Left ventricle myocardium inferior (tissue), 1 donor: ENCODE measurements around the gene MCUB. TPM values are rescaled to one million over a fixed set of nuclear protein-coding genes. Genes with fewer than 3 reads are reported as not detected.

Source experiments
- DNase-seq: peaks from one replicate; pipeline ENCODE4 v3.0.0-alpha.2; 2020
- H3K27ac ChIP-seq: fragments of 200-600 bp; replicated peaks from 2 replicates; pipeline ENCODE4 v1.8.0; 2021
- H3K27me3 ChIP-seq: fragments of 200-600 bp; 2 replicates; pipeline ENCODE4 v1.8.0; 2021; ENCODE audit warnings: low read depth
- H3K36me3 ChIP-seq: fragments of 200-600 bp; 2 replicates; pipeline ENCODE4 v1.8.0; 2021
- H3K4me1 ChIP-seq: fragments of 200-600 bp; 2 replicates; pipeline ENCODE4 v1.8.0; 2021
- H3K4me3 ChIP-seq: fragments of 200-600 bp; 2 replicates; pipeline ENCODE4 v1.8.0; 2021; ENCODE audit warnings: mild to moderate bottlenecking, moderate library complexity
- H3K9me3 ChIP-seq: fragments of 200-600 bp; replicated peaks from 2 replicates; pipeline ENCODE4 v1.8.0; 2021
- intact Hi-C: fragments of 100-400 bp; cut with micrococcal nuclease; formaldehyde crosslinking; loops from one replicate; pipeline ENCODE4 v1.11.0; 2022
- total RNA-seq: library from RNA; stranded (reverse); fragmentation: NEBNext Ultra II Directional; extraction: Animal tissue kit (Norgen Biotek cat#: 25700); gene quantifications from one replicate; pipeline ENCODE4 v1.2.1, GENCODE V29; 2021
- TF ChIP-seq, protein P1 (sequence below): fragments of 200-600 bp; IDR thresholded peaks from 2 replicates; pipeline ENCODE4 v1.8.0; 2021; ENCODE audit warnings: antibody characterized with exemption, mild to moderate bottlenecking, borderline replicate concordance
- donor health status: DM: no; HTN: yes; CAD: no; lungs with severe emphysema.

The MCUB gene
- total RNA-seq, 1 donor from 2014 or later = 3.3 TPM

DNA sequence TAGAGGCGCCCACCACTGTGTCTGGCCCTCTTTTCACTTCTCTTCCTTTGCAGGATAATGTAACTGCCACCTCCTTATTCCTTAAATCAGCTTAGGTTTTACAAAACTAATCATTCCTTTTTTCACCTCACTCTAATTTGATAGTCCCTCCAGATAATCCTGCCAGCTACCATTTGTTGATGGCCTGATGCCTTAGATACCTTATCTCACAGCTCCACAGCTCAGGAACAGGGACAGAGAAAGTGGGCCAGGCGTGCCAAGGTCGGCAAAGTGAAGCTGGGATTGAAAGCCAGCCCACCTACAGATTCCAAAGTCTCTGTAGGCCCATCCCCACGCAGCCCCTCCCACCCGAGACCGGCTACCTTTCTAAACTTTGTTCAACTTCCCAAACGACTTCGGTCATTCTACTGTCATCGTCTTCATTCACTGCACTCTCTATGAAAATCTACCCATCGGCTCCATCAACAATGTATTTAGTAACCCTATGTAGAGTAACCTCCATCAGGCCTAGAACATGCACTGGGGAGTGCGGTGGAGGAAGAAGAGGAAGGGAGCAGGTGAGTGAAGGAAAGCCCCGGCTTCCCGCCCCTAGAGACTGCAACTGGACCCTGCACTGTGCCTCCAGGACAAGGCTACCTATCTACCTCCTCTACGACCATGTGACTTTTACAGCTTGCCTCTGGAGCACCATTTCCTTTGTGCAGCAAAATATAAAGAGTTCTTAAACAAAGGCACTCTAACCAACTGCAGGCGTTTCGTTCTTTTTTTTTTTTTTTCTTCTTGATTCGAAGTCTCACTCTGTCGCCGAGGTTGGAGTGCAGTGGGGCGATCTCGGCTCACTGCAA, 141.7 kb downstream of the MCUB start:
- peaks cover 33% of the 10 kb centered on the region for H3K4me1 ChIP-seq
- intact Hi-C loops = no loop called here
- no peaks in the 10 kb centered on the region for H3K9me3 ChIP-seq
- H3K36me3 ChIP-seq = peaks cover 8% of the 10 kb centered on the region
- no peaks in the 10 kb centered on the region for H3K27me3 ChIP-seq
- TF ChIP-seq, protein P1, sequence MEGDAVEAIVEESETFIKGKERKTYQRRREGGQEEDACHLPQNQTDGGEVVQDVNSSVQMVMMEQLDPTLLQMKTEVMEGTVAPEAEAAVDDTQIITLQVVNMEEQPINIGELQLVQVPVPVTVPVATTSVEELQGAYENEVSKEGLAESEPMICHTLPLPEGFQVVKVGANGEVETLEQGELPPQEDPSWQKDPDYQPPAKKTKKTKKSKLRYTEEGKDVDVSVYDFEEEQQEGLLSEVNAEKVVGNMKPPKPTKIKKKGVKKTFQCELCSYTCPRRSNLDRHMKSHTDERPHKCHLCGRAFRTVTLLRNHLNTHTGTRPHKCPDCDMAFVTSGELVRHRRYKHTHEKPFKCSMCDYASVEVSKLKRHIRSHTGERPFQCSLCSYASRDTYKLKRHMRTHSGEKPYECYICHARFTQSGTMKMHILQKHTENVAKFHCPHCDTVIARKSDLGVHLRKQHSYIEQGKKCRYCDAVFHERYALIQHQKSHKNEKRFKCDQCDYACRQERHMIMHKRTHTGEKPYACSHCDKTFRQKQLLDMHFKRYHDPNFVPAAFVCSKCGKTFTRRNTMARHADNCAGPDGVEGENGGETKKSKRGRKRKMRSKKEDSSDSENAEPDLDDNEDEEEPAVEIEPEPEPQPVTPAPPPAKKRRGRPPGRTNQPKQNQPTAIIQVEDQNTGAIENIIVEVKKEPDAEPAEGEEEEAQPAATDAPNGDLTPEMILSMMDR = no peak
- DNase-seq = no peak
- H3K27ac ChIP-seq = peak overlapping the region; percentile 90
- peak overlapping the region; percentile 90 for H3K4me3 ChIP-seq

GRCh38 chr4:109702950-109703663, 143.1 kb downstream of the MCUB start, which contains the start of gene CASP6:
Gene CASP6, minus strand, starts transcription at chr4:109703445. Its CDS starts 50 bp downstream, at chr4:109703395.
- DNase-seq = peak; percentile 90
- intact Hi-C loops = no loop called here
- Histone ChIP-seq H3K27me3 (no peaks in the 10 kb centered on the region), H3K36me3 (peaks cover 3% of the 10 kb centered on the region), H3K4me3 (peak within 1 kb of the TSS; percentile 90), H3K4me1 (peaks cover 33% of the 10 kb centered on the region), H3K27ac (peak within 1 kb of the TSS; percentile 90), H3K9me3 (no peaks in the 10 kb centered on the region)
- TF ChIP-seq, protein P1 = peak; percentile 87

DNA sequence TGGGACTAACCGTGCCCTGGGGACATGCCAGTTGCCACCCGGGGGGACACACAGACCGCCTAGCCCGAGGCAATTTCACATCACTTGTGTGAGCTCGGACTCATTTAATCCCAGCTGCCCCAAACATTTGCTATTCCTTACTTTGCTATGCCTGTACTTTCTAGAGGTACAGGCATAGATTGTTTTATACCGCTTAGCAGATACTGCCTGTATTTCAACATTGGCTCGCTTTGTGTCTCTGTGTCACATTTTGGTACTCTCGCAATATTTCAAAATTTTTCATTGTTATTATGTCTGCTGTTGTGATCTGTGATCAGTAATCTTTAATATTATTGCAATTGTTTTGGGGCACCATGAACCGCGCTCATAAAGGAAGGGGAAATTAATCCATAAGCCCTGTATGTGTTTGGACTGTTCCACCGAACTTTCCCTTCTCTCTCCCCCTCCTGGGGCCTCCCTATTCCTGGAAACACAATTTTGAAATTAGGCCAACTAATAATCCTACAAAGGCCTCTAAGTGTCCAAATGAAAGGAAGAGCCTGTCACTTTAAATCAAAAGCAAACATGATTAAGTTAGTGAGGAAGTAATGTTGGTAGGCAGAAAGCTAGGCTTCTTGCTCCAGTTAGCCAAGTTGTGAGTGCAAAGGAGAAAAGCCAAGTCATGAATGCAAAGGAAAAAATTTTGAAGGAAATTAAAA, 143.8 kb downstream of the MCUB start:
- TF ChIP-seq, protein P1 = no peak
- peak overlapping the region; percentile 90 for H3K4me3 ChIP-seq
- peak overlapping the region; percentile 90 for H3K27ac ChIP-seq
- no peak for DNase-seq
- H3K4me1 ChIP-seq = peaks cover 33% of the 10 kb centered on the region
- H3K27me3 ChIP-seq = no peaks in the 10 kb centered on the region
- intact Hi-C loops = no loop called here
- H3K9me3 ChIP-seq = no peaks in the 10 kb centered on the region
- H3K36me3 ChIP-seq = peaks cover 3% of the 10 kb centered on the region

- Histone ChIP-seq H3K27ac (no peak overlapping the region), H3K4me1 (peaks cover 10% of the 10 kb centered on the region), H3K36me3 (peaks cover 22% of the 10 kb centered on the region), H3K4me3 (no peak overlapping the region), H3K27me3 (no peaks in the 10 kb centered on the region), H3K9me3 (no peaks in the 10 kb centered on the region)
- TF ChIP-seq, protein P1 = no peak
- intact Hi-C loops = no loop called here
- no peak for DNase-seq
Measured at GRCh38 chr4:109708435-109708834, 148.4 kb downstream of the MCUB start.

DNA sequence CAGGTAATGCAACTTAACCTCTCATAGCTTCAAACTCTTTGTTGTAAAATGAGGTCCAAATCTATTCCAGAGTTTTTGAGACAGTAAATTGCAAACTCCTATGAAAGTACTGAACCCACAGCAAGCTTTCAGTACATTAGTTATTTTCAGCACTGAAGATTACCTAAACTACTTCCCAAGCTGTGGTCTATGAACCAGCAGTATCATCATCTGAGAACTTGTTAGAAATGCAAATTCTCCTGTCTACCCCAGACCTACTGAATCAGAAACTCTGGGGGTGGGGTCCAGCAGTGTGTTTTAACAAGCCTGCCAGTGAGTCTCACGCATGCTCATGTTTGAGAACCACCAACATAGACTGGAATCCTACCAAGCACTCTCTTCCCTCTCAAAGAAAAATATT, 148.9 kb downstream of the MCUB start:
- TF ChIP-seq, protein P1 = no peak
- no peak for DNase-seq
- Histone ChIP-seq H3K27ac (no peak overlapping the region), H3K36me3 (peaks cover 26% of the 10 kb centered on the region), H3K27me3 (no peaks in the 10 kb centered on the region), H3K4me1 (peaks cover 5% of the 10 kb centered on the region), H3K4me3 (no peak overlapping the region), H3K9me3 (no peaks in the 10 kb centered on the region)
- intact Hi-C loops = no loop called here
